ENCODE data around the gene TNKS1BP1.
"Not testable (repeated sequence)": the region's sequence is repeated elsewhere in the genome, so short reads cannot be mapped to it uniquely, and the experiment has no call there.

TNKS1BP1 gene, protein sequence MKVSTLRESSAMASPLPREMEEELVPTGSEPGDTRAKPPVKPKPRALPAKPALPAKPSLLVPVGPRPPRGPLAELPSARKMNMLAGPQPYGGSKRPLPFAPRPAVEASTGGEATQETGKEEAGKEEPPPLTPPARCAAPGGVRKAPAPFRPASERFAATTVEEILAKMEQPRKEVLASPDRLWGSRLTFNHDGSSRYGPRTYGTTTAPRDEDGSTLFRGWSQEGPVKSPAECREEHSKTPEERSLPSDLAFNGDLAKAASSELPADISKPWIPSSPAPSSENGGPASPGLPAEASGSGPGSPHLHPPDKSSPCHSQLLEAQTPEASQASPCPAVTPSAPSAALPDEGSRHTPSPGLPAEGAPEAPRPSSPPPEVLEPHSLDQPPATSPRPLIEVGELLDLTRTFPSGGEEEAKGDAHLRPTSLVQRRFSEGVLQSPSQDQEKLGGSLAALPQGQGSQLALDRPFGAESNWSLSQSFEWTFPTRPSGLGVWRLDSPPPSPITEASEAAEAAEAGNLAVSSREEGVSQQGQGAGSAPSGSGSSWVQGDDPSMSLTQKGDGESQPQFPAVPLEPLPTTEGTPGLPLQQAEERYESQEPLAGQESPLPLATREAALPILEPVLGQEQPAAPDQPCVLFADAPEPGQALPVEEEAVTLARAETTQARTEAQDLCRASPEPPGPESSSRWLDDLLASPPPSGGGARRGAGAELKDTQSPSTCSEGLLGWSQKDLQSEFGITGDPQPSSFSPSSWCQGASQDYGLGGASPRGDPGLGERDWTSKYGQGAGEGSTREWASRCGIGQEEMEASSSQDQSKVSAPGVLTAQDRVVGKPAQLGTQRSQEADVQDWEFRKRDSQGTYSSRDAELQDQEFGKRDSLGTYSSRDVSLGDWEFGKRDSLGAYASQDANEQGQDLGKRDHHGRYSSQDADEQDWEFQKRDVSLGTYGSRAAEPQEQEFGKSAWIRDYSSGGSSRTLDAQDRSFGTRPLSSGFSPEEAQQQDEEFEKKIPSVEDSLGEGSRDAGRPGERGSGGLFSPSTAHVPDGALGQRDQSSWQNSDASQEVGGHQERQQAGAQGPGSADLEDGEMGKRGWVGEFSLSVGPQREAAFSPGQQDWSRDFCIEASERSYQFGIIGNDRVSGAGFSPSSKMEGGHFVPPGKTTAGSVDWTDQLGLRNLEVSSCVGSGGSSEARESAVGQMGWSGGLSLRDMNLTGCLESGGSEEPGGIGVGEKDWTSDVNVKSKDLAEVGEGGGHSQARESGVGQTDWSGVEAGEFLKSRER (N-terminal part only)

DNA sequence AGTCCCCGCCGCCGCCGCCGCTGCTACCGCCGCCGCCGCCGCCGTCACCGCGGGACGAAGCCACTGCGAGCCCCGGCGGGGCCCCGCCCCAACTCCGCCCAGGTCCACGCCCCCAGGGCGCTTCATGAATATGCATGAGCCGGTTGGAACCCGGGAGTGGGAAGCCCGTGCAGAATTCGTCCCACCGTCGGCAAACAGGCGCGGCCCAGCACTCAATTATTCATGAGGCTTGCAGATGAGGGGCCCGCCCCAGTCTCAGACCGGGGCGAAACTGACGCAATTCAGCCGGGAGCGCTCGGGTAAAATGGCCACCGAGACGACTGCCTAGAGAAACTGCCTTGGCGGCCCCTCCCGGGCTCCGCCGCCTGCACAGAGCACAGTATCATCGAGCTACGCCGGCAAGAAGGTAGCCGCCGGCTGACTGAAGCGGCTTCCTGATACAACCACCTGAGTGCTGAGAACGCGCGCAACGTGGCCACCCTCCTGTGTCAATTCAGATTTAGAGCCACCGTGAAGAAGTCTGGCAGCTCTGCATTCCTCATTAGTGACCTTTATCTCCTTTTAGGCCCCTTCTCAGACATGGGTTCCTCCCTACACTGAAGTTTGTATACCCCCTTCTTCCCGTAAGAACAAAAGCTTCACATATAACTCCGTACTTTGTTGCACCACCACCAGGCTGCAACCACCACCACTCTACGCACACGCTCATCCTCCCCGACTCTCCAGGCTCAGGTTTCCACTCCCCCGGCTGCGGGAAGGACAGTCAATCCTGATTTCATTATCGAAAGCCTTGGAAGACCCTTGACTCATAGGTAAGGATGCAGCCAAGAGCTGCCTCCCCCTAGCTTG is at the start of gene TNKS1BP1:
TNKS1BP1 (minus strand) TSS at position 67 of the 849 bp plus-strand sequence. CDS start 3,067 bp downstream, outside the sequence.
- DNase-seq, result peak; percentile 56 to 97 (median 94)

DNA sequence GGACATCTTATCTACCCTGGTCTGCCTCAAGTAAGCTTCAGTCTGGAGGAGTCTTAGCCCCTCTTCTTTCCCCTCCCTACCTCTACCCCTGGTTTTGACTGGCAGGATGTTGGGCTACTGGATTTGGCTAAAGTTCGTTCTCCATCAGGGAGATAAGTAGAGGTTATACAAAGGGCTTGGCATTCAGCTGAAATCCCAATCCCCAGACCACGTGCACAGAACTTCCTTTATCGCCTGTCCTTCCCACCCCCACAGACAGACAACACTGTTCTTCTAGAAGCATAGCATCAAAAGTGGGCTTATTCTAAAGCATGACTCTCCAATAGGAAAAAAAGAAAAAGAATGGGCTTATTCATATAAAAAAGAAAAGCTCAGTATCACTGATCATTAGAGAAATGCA is 48.4 kb upstream of the TNKS1BP1 start:
- DNase-seq, result no peak

DNA sequence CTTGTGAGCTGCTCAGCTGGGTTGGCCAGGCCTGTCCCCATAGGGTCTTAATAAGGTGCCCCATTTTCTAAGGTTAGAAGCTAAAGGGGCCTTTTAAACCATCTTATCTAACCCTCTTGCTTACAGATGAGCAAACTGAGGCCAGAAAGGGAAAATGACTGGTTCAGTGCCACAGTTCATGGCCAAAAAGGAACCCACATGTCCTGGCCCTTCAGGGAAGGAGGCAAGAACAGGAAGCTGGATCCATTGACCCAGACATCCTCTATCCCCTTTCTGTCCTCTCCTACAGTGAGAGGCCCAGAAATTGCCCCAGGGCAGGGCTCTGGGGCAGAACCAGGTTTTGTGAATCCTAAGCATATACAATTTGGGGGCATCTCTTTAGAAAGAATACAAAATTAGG is 46.2 kb upstream of the TNKS1BP1 start:
- no peak for DNase-seq

DNA sequence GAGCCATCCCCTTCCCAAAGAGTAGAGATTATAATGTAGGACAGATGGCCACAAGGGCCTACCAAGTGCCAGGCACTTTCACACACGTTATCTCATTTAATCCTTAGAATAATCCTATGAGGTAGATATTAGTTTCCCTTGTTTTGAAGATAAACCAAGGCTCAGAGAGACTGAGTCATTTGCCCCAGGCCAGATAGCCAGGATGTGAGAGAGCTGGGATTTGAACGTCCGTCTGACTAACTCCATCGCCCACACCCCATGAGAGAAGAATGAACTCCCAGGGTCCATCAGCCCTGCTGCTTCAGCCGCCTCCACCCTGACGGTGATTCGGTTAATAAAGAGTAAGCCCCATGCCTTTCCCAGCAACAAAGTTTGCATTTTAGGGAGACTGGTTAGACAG is 45.5 kb upstream of the TNKS1BP1 start:
- DNase-seq, result no peak

DNA sequence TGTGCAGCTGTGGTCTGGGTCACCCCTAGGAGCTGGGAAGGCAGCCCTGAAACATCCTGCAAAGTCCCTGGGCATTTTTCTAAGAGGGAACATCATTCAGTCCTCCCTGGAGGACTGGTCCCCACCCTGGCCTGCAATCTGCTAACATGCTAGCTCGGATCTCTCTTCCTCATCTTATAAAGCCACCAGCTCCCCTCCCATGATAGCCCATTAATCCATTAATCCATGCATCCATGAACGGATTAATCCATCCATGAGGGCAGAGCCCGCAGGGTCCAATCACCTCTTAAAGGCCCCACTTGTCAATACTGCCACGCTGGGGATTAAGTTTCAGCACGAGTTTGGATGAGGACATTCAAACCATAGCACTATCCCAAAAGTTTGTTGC is 44.1 kb upstream of the TNKS1BP1 start:
- DNase-seq, result no peak

DNA sequence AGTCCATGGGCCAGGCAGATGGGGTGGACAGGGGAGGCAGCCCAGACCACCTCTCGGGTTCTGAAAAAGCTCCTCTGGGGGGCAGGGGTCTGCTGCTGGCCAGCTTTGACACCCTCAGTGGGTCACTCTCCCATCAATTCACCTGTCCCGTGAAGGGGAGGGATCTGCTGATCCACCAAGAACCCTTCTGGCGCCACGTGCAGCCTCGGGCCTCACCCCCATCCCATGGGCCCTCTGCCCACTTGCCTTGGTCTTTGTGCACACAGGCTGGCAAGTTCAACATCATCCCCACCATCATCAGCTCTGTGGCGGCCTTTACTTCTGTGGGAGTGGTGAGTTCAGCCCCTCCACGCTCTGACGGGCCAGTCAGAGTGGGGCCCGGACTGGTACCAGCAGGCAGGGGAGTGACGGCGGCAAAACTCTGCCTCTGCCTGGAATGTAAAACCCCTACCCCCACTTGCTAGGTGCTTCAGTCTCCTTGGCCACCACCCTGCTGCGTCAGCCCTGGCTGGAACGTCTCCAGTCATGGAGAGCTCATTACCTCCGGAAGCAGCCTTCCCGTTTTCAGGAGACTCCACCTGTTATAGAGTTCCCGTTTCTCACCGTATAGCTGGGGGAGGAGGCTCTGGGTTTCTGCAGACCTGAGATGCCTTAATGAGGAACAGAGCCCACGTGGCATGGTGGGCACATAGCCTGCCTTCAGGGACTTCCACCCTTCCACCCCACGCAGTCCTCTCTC is 43.5 kb upstream of the TNKS1BP1 start:
- no peak for DNase-seq

DNA sequence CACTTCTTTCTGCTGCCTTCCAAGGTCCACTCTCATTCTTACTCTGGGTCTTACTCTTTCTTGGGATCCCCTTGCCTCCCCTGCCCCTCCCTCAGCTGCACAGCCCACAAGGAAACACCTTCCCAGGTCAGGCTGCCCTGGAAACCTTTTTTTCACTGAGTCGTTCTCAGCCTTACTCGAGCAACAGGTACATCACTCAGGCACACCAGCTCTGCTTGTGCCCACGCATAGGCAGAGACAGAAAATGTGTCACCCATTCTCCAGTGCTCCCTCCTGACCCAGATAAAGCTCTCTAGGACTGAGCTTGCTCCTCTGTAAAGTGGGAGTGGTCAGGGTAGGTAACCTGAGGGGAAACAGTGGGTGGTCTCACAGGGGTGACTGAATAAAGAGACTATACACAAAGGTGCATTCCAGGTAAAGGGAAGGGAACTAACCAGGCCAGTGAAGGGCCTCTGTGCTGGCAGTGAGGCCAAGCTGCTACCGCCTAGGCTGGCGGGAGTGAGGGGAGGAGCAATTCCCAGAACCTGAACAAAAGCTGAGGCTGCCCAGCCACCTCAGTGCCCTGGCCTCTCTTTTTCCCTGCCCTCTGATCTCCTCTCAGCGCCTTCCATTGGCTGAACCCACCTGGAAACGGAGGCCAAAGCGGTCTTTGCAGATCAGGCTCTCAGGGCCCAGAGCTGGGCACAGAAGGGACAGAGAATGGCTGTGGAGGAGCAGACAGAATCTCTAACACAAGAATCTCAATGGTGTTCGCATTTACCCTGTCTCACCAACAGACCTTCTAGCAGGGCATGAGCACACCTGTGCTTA is 40.3 kb upstream of the TNKS1BP1 start:
- DNase-seq, result peak in 2 of 58 donors; percentile 4 to 5

DNA sequence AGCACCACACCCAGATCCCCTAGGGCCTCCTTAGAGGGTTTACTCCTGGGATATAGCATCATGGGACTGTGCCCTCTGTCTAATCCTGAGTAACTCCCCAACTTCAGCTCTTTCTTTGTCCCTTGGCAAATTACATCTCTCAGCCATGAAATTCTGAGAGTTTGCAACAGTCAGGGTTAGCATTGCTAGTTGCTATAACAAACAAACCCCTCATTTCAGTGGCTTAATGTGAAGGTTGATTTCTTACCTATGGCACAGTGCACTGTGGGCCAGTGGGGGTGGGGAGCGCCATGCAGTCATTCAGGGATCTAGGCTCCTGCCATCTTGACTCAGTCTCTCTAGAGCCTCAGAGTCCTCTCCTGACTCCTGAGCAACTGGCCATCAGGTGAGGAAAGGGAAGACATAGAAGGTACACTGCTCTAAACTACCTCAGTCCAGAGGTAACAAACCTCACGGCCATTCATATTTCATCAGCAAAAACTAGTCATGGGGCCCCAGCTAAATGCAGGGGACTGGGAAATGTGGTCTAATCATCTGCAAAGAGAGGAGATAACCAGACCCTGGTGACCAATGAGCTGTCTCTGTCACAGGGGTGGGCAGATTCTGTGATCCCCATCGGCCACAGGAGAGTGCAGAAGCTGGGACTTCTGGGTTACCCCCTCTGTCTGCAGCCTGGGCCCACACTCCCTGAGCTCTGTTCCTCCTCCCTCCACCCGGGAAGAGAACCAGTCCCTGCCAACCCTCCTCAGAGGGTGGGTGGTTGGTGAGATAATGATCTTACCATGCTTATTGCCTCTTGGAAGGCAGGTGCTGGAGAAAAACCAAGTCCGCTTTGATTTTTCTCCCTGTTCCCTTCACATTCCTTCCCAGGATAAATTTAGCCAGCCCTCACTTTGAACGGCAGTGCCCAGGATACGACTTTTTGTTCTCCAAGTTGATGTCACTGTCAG is 38.7 kb upstream of the TNKS1BP1 start:
- DNase-seq, result peak in 17 of 58 donors; percentile 6 to 77 (median 25)

DNA sequence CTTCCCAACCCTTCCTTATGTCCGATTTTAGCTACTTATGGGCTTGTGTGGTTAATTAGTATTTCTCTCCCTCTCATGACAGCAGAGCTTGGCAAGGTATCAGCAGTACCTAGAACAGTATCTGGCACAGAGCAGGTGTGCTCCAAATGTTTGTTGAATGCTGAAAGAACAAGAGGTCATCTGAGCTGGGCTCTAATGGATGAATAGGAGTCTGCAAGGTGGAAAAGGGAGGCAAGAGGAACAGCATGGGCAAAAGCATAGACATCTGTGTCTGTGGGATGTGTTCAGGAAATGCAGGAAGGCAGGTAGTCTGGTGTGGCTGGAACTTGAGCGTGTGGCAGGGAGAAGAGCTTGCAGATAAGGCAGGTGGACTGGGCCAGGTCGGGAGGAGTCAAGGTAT is 37.2 kb upstream of the TNKS1BP1 start:
- no peak for DNase-seq

DNA sequence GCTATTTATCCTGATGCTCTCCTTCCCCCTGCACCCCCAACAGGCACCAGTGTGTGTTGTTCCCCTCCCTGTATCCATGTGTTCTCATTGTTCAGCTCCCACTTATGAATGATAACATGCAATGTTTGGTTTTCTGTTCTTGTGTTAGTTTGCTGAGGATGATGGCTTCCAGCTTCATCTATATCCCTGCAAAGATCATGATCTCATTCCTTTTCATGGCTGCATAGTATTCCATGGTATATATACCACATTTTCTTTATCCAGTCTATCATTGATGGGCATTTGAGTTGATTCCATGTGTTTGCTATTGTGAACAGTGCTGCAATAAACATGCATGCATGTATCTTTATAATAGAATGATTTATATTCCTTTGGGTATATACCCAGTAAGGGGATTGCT is 36.7 kb upstream of the TNKS1BP1 start:
- not testable (repeated sequence) for DNase-seq

DNA sequence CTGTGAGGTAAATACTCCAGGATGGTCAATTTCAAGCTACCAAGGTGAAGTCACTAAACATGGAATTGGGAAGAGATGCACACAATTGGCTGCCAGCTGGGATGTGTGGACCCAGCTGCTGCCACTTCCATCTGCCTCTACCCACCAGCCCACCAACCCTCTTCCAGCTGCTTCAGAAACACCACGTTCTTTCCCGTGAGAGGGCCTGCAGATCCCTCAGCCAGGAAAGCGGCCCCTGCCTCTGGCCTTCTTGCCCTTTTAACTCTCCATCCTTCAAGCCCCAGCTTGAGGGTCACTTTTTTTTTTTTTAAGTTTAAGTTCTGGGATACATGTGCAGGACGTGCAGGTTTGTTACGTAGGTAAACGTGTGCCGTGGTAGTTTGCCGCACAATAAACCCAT is 36.2 kb upstream of the TNKS1BP1 start:
- DNase-seq, result no peak

DNA sequence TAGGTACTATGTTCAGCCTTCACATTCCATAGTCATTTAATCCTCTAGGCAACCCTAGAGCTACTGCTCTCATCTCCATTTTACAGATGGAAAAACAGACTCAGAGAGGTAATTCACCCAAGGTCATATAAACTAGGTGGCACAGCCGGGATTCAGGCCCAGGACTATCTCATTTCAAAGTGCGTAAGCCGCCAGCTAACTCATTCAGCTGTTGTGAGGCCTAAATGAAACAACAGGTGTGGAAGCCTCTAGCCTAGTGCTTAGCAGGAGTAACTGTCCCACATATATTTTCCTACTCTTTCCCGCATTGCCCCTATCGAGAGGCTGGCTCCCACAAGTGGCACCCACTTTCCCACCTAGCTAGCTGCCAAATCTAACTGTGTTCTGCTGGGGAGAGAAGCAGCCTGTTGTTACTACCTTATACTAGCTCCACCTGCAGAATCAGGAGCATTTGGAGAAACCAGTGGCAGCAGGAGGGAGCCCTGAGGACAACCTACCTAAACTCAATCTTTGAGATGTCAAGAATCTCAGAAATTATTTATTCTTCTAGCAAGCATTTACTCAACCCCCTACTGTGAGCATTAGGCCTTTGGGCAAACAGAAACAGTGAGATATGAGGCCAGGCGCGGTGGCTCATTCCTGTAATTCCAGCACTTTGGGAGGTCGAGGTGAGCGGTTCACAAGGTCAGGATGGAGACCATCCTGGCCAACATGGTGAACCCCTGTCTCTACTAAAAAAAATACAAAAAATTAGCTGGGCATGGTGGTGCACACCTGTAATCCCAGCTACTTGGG is 35.3 kb upstream of the TNKS1BP1 start:
- no peak for DNase-seq

DNA sequence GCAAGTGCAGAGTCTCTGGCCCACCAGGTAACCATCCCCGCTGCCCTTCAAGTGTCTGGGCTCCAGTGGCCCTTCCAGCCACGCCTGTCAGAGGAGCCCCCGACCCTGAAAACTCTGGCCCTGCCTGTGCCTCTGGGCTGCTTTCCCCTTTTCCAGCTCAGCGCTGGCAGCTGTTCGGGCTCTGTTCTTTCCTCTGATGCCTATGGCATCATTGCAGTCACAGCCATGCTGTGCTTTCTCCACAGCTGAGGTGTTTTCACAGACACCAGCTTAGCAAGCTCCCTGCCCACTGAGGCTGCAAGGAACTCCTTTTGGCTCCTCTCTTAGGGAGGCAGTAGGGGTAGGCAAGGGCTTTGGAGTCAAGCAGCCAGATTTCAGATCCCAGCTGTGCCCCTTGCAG is 34.6 kb upstream of the TNKS1BP1 start:
- DNase-seq, result peak in 5 of 58 donors; percentile 6 to 51 (median 12)

DNA sequence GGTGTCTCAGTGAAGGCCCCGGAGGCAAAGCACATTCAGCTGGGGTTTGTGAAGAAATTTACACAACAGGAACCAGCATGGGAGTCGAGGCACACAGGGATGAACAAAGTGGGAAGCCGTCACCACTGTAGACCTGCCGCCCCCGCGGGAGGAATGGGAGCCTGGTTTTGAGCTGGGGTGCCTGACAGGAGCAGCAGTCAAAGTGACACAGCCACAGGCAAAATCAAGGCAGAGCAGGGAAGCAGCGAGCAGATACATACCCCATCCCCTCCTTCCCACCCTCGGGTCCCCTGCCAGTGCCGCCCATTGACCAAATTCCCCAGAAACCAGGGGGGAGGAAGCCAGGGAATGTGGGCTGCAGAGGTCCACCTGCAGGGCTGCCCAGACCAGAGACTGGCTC is 34.2 kb upstream of the TNKS1BP1 start:
- no peak for DNase-seq

DNA sequence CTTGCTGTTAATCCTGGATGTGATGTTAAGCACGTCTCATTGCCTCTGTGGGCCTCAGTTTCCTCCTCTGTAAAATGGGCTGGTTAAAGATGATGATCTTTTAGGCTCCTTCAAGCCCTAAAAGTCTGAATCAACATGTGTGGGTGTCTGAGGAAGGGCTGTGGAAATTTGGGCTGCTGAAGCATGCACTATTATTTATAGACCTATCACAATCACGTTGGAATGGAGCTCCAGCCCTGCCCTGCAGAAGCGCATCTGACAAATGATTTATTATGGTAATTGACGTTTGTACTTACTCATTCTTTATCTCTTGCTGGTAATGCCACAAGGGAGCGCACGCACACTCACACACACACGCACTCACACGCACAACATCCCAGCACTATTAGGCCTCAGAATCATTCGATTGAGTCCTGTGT is 33.8 kb upstream of the TNKS1BP1 start:
- DNase-seq, result no peak

DNA sequence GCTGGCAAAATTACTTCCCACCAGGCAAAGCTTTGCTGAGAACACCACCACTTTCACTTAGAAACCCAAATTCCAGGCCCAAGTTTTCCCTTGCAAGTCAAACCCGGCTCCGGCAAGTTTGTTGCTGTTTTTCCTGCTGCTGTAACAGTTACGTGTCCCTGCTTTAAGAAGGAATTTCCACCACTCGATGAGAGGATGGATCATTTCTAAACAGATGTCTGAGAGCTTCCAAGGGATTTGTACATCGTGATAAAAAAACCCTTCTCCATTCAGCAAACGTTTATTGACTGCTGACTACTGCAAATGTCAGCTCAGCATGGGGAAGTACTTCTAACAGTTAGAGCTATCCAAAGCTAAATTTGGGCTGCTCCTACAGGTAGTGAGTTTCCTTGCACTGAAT is 33.1 kb upstream of the TNKS1BP1 start:
- peak in 2 of 58 donors; percentile 10 to 15 for DNase-seq

DNA sequence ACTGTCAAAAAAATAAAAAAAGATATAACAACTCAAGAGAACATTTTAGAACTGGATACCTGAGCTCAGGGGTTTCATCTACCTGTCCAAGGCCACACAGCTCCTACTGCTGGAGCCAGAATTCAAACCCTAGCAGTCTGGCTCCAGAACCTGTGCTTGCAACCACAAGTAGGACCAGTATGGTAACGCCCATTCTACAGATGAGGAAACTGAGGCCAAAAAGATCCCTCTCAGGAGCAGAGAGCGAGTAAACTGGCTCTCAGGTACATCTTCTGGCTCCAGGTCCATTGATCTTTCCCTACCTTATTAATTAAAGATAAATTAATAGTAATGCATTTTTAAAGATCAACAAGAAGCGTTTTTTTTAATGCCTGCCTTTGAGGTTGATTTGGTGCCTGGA is 32.6 kb upstream of the TNKS1BP1 start:
- DNase-seq, result no peak
